ENCODE results near the gene CTAGE1. TPM values are rescaled to one million over a fixed set of nuclear protein-coding genes. Genes with fewer than 3 reads are reported as not detected.

The CTAGE1 gene
- total and polyA plus RNA-seq, 9 donors = not detected

GRCh38 chr18:22439447-22439846 is 21.7 kb upstream of the CTAGE1 start:
- H3K9me3 ChIP-seq (replicated peaks; ENCODE audit: control insufficient read depth, low read depth, low read length) = no peaks in the 10 kb centered on the region
- DNase-seq = no peak

GRCh38 chr18:22436136-22436535 is 18.4 kb upstream of the CTAGE1 start:
- Histone ChIP-seq H3K4me3 (ENCODE audit: low read length) (no peak overlapping the region), H3K4me1 (ENCODE audit: control insufficient read depth, insufficient read depth, low read length) (no peaks in the 10 kb centered on the region)
- WGBS (ENCODE audit: insufficient coverage) = no CpG with 5 or more reads among the region's 4 CpGs

More at GRCh38 chr18:22439447-22439846, 21.7 kb upstream of the CTAGE1 start:
- no peaks in the 10 kb centered on the region for H3K4me1 ChIP-seq (ENCODE audit: control insufficient read depth, insufficient read depth, low read length)
- no peaks in the 10 kb centered on the region for H3K36me3 ChIP-seq (ENCODE audit: control insufficient read depth, insufficient read depth, low read length)
- no peaks in the 10 kb centered on the region for H3K27me3 ChIP-seq (ENCODE audit: control insufficient read depth, insufficient read depth, low read length)
- no peak overlapping the region for H3K4me3 ChIP-seq (ENCODE audit: low read length)
- H3K27ac ChIP-seq (ENCODE audit: low read length) = no peak overlapping the region

GRCh38 chr18:22434973-22435608 is 17.4 kb upstream of the CTAGE1 start:
- DNase-seq = no peak
- Histone ChIP-seq H3K9me3 (replicated peaks; ENCODE audit: control insufficient read depth, low read depth, low read length) (no peaks in the 10 kb centered on the region), H3K27ac (ENCODE audit: low read length) (no peak overlapping the region), H3K36me3 (ENCODE audit: control insufficient read depth, insufficient read depth, low read length) (no peaks in the 10 kb centered on the region), H3K4me1 (ENCODE audit: control insufficient read depth, insufficient read depth, low read length) (no peaks in the 10 kb centered on the region), H3K27me3 (ENCODE audit: control insufficient read depth, insufficient read depth, low read length) (no peaks in the 10 kb centered on the region), H3K4me3 (ENCODE audit: low read length) (no peak overlapping the region)
- WGBS (ENCODE audit: insufficient coverage) = 64% methylated on average over 2 of the region's 5 CpGs

More at GRCh38 chr18:22436136-22436535, 18.4 kb upstream of the CTAGE1 start:
- Histone ChIP-seq H3K27me3 (ENCODE audit: control insufficient read depth, insufficient read depth, low read length) (no peaks in the 10 kb centered on the region), H3K9me3 (replicated peaks; ENCODE audit: control insufficient read depth, low read depth, low read length) (no peaks in the 10 kb centered on the region), H3K36me3 (ENCODE audit: control insufficient read depth, insufficient read depth, low read length) (no peaks in the 10 kb centered on the region), H3K27ac (ENCODE audit: low read length) (no peak overlapping the region)
- DNase-seq = no peak

- H3K27me3 ChIP-seq (ENCODE audit: control insufficient read depth, insufficient read depth, low read length) = no peaks in the 10 kb centered on the region
- no peak overlapping the region for H3K27ac ChIP-seq (ENCODE audit: low read length)
- H3K4me1 ChIP-seq (ENCODE audit: control insufficient read depth, insufficient read depth, low read length) = no peaks in the 10 kb centered on the region
- no peak overlapping the region for H3K4me3 ChIP-seq (ENCODE audit: low read length)
- no peaks in the 10 kb centered on the region for H3K9me3 ChIP-seq (replicated peaks; ENCODE audit: control insufficient read depth, low read depth, low read length)
- no peaks in the 10 kb centered on the region for H3K36me3 ChIP-seq (ENCODE audit: control insufficient read depth, insufficient read depth, low read length)
- peak; percentile 19 for DNase-seq
- WGBS (ENCODE audit: insufficient coverage) = 33% methylated on average over 2 of the region's 7 CpGs
Observed at GRCh38 chr18:22433956-22434355, 16.2 kb upstream of the CTAGE1 start.

- WGBS (ENCODE audit: insufficient coverage) = 53% methylated on average over 3 of the region's 13 CpGs
- no peak overlapping the region for H3K4me3 ChIP-seq (ENCODE audit: low read length)
- no peak overlapping the region for H3K27ac ChIP-seq (ENCODE audit: low read length)
- H3K9me3 ChIP-seq (replicated peaks; ENCODE audit: control insufficient read depth, low read depth, low read length) = no peaks in the 10 kb centered on the region
- H3K27me3 ChIP-seq (ENCODE audit: control insufficient read depth, insufficient read depth, low read length) = no peaks in the 10 kb centered on the region
- DNase-seq = peak; percentile 22
- no peaks in the 10 kb centered on the region for H3K36me3 ChIP-seq (ENCODE audit: control insufficient read depth, insufficient read depth, low read length)
- H3K4me1 ChIP-seq (ENCODE audit: control insufficient read depth, insufficient read depth, low read length) = no peaks in the 10 kb centered on the region
Observed at GRCh38 chr18:22432657-22433137, 15.0 kb upstream of the CTAGE1 start.

- Histone ChIP-seq H3K27me3 (ENCODE audit: control insufficient read depth, insufficient read depth, low read length) (no peaks in the 10 kb centered on the region), H3K27ac (ENCODE audit: low read length) (no peak overlapping the region), H3K36me3 (ENCODE audit: control insufficient read depth, insufficient read depth, low read length) (no peaks in the 10 kb centered on the region), H3K4me3 (ENCODE audit: low read length) (no peak overlapping the region), H3K9me3 (replicated peaks; ENCODE audit: control insufficient read depth, low read depth, low read length) (no peaks in the 10 kb centered on the region), H3K4me1 (ENCODE audit: control insufficient read depth, insufficient read depth, low read length) (no peaks in the 10 kb centered on the region)
- whole genome bisulfite sequencing (ENCODE audit: insufficient coverage) = 86% methylated on average over 3 of the region's 3 CpGs
- DNase-seq = no peak
Observed at GRCh38 chr18:22429564-22429963, 11.8 kb upstream of the CTAGE1 start.

GRCh38 chr18:22428672-22429071 is 11.0 kb upstream of the CTAGE1 start:
- Histone ChIP-seq H3K27me3 (ENCODE audit: control insufficient read depth, insufficient read depth, low read length) (no peaks in the 10 kb centered on the region), H3K4me3 (ENCODE audit: low read length) (no peak overlapping the region), H3K27ac (ENCODE audit: low read length) (no peak overlapping the region), H3K4me1 (ENCODE audit: control insufficient read depth, insufficient read depth, low read length) (no peaks in the 10 kb centered on the region), H3K9me3 (replicated peaks; ENCODE audit: control insufficient read depth, low read depth, low read length) (no peaks in the 10 kb centered on the region), H3K36me3 (ENCODE audit: control insufficient read depth, insufficient read depth, low read length) (no peaks in the 10 kb centered on the region)
- no CpG with 5 or more reads among the region's 4 CpGs for WGBS (ENCODE audit: insufficient coverage)
- no peak for DNase-seq

DNA sequence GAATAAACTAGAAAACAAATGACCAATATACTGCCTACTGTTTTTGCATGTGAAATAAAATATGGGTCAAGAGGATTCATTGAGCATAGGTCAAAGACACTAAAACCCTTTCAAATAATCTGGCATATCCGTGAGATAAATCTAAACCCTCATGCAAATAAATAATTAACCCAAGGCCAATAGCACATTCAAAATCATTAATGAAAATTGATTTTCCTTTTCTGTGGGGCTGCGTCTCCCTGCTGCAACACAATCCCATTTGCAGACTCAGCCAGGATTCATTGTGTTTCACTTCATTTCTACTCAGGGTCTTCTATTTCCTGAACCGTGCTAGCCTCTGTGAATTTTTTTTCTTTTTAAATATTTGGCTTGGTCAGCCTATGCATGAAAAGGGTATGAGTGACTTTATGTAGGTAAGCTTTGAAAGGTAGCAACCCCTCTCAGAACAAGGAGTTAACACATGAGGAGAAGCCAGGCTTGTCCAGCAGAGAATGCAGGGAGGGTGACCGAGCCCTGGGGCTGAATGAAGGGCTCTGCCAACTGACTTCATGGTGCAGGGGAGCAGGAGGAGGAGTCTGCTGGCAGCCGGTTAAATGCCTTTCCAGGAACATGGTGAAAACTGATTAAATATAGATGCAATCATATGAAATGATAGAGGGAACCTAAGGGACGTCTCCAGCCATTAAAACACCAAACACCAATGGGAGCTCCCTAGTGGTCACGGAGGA is 10.3 kb upstream of the CTAGE1 start:
- H3K27ac ChIP-seq (ENCODE audit: low read length) = no peak overlapping the region
- H3K4me3 ChIP-seq (ENCODE audit: low read length) = no peak overlapping the region
- H3K36me3 ChIP-seq (ENCODE audit: control insufficient read depth, insufficient read depth, low read length) = no peaks in the 10 kb centered on the region
- no peaks in the 10 kb centered on the region for H3K4me1 ChIP-seq (ENCODE audit: control insufficient read depth, insufficient read depth, low read length)
- H3K27me3 ChIP-seq (ENCODE audit: control insufficient read depth, insufficient read depth, low read length) = no peaks in the 10 kb centered on the region
- no peak for DNase-seq
- 52% methylated on average over 3 of the region's 7 CpGs for WGBS (ENCODE audit: insufficient coverage)
- H3K9me3 ChIP-seq (replicated peaks; ENCODE audit: control insufficient read depth, low read depth, low read length) = no peaks in the 10 kb centered on the region

GRCh38 chr18:22424565-22424963 is 6.8 kb upstream of the CTAGE1 start:
- WGBS (ENCODE audit: insufficient coverage) = 93% methylated on average over 3 of the region's 5 CpGs
- no peaks in the 10 kb centered on the region for H3K36me3 ChIP-seq (ENCODE audit: control insufficient read depth, insufficient read depth, low read length)

DNA sequence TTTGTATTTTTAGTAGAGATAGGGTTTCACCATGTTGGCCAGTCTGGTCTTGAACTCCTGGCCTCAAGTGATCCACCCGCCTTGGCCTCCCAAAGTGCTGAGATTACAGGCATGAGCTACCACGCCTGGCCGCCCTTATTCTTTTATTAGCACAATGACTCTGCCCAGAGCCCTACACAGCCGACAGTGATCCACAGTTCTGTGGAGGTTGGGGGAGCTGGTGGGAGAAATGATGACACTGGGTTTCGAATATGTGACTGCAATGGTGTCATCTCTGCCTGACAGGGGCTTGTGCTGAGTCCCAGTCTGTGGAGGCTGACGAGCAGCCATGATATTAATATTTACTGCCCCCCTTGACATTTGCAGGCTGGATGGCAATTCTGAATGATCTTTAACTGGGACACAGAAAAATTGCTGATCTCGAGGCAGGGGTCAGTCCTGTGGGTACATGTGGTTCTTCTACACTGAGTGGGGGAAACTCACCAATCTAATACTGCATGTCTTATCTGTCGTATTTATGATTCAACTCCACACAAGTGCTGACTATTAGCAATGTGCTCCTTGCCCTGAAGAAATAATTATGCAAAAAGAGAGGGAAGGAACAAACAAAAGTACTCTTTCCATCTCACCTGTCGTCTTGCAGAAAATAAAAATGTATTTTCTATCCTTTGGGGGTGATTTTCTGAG is 6.3 kb upstream of the CTAGE1 start:
- no peak overlapping the region for H3K27ac ChIP-seq (ENCODE audit: low read length)
- no CpG with 5 or more reads among the region's 9 CpGs for WGBS (ENCODE audit: insufficient coverage)
- DNase-seq = no peak
- H3K4me3 ChIP-seq (ENCODE audit: low read length) = no peak overlapping the region
- H3K9me3 ChIP-seq (replicated peaks; ENCODE audit: control insufficient read depth, low read depth, low read length) = no peaks in the 10 kb centered on the region
- H3K36me3 ChIP-seq (ENCODE audit: control insufficient read depth, insufficient read depth, low read length) = no peaks in the 10 kb centered on the region
- H3K4me1 ChIP-seq (ENCODE audit: control insufficient read depth, insufficient read depth, low read length) = peaks cover 2% of the 10 kb centered on the region
- no peaks in the 10 kb centered on the region for H3K27me3 ChIP-seq (ENCODE audit: control insufficient read depth, insufficient read depth, low read length)

More at GRCh38 chr18:22424565-22424963, 6.8 kb upstream of the CTAGE1 start:
- H3K4me1 ChIP-seq (ENCODE audit: control insufficient read depth, insufficient read depth, low read length) = peaks cover 2% of the 10 kb centered on the region
- DNase-seq = no peak
- no peak overlapping the region for H3K27ac ChIP-seq (ENCODE audit: low read length)
- no peaks in the 10 kb centered on the region for H3K9me3 ChIP-seq (replicated peaks; ENCODE audit: control insufficient read depth, low read depth, low read length)
- H3K4me3 ChIP-seq (ENCODE audit: low read length) = no peak overlapping the region
- H3K27me3 ChIP-seq (ENCODE audit: control insufficient read depth, insufficient read depth, low read length) = no peaks in the 10 kb centered on the region

Data from muscle of leg (tissue), 11 donors.